GM18505 (cell line): Measurements from ENCODE around the gene FBXO30.

Source experiments
- ATAC-seq: cut with Tn5 transposase; IDR thresholded peaks from one replicate; pipeline ENCODE4 v1.9.1; 2021; ENCODE audit not compliant: unreplicated experiment
- POLR2A ChIP-seq: IDR thresholded peaks from 4 replicates; pipeline ENCODE4 v1.6.1; 2011; ENCODE audit warnings: borderline replicate concordance; ENCODE audit not compliant: insufficient read depth, insufficient read length; ENCODE audit errors: extremely low read depth

The FBXO30 gene, protein sequence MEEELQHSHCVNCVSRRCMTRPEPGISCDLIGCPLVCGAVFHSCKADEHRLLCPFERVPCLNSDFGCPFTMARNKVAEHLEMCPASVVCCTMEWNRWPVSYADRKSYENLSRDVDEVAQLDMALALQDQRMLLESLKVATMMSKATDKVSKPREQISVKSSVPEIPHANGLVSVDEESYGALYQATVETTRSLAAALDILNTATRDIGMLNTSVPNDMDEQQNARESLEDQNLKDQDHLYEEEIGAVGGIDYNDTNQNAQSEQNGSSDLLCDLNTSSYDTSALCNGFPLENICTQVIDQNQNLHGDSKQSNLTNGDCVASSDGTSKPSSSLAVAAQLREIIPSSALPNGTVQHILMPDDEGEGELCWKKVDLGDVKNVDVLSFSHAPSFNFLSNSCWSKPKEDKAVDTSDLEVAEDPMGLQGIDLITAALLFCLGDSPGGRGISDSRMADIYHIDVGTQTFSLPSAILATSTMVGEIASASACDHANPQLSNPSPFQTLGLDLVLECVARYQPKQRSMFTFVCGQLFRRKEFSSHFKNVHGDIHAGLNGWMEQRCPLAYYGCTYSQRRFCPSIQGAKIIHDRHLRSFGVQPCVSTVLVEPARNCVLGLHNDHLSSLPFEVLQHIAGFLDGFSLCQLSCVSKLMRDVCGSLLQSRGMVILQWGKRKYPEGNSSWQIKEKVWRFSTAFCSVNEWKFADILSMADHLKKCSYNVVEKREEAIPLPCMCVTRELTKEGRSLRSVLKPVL

DNA sequence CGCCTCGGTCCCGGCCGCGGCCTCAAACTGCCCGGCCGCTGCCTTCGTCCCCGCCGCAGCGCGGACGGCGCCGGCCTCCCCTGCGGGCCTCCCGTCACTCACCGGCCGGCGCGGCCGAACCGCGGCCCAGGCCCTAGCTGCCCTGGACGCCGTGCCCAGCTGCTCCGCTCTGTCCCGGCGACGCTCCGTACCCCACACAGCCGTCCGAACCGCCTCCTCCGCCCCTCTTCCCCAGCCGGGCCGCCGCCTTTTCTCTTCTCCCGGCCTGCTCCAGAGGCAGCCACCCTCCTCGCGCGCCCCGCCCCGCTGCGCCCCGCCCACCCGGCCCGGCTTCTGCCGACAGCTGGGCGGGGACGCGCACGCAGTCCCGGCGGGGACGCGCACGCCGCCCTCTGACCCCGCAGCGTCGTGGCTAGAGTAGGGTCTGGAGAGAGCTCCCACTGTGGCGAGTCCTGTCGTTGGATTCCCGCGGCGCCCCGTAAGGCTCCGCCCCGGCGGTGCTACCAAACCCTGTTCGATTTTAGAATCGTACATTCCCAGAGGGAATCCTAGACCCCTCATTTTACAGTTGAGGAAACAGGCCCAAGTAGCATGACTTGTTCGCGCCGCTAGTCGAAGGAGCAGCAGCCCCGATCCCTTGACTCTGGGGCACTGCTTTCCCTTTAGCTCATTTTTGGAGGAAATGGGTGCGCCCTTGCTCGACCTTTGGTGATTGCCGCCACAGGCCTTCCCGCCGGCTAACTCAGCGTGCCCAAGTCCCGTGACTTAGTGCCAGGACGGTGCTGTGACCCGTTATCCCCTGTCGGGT lies at the start of gene FBXO30:
Gene FBXO30 (minus strand): TSS at position 295 of the 808 bp plus-strand sequence. CDS start 8,390 bp downstream, outside the sequence.
- TF ChIP-seq POLR2A: peak; percentile 92

GRCh38 chr6:145863988-145864616 lies 49.5 kb upstream of the FBXO30 start:
- ATAC-seq: peak; percentile 57
- TF ChIP-seq POLR2A: no peak

More for the DNA sequence above, at the start of gene FBXO30:
- ATAC-seq: peak; percentile 80

DNA sequence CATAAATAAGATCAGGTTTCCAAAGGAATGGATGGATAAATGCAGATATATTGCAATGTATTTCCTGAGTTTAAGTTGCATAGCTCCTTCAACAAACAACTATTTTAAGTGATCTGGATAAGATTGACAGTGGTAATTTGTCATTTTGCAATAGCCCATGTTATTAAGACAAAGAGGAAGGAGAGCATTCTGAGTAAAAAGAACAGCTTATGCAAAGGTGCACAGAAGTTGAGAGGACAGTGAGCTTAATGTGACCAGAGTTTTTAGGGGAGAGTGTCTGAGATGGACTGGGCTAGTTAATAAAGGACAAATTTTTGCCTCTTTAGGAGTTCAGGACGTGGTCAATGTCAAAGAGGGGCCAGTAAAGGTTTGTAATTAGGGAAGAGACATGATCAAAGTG lies 48.8 kb upstream of the FBXO30 start:
- no peak for ATAC-seq
- TF ChIP-seq POLR2A: no peak

DNA sequence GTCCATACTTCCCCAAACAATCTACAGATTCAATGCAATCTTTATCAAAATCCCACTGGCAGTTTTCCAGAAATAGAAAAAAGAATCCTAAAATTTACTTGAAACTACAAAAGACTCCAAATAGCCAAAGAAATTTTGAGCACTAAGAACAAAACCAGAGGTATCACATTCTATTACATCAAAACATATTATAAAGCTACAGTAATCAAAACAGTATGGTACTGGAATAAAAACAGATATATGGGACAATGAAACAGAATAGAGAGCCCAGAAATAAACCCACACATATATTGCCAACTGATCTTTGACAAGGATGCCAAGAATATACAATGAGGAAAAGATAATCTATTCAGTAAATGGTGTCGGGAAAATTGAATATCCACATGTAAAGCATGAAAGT lies 46.0 kb upstream of the FBXO30 start:
- no peak for ATAC-seq
- TF ChIP-seq POLR2A: no peak

DNA sequence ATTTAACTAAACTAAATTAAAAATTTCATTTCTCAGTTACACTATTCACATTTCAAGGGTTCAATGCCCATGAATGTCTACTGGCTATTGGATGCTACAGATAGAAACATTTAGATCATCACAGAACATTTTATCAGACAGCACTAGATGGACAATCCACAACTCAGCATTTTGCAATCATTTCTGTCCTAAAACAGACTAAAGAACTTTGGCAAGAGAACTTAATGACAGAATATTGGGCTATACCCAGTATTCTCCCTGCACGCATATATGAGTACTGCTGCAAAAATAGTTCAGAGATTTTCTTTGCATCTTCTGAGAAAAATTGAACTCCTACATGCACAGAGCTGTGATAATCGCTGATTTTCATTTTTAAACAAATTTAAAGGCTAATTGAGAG lies 36.1 kb upstream of the FBXO30 start:
- TF ChIP-seq POLR2A: no peak
- ATAC-seq: no peak

GRCh38 chr6:145848541-145848940 lies 33.9 kb upstream of the FBXO30 start:
- no peak for TF ChIP-seq POLR2A
- no peak for ATAC-seq

DNA sequence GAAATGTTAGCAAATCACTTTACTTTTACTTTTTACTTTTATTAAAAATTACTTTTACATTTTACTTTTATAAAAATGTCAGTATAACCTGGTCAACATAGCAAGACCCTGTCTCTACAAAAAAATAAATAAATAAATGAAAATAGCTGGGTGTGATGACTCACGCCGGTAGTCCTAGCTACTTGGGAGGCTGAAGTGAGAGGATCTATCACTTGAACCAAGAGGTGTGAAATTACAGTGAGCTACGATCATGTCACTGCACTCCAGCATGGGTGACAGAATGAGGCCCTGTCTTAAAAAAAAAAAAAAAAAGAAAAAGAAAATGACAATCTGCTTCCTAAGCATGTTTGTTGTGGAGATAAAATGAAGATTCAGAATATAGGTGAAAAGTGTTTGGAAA lies 31.0 kb upstream of the FBXO30 start:
- ATAC-seq: no peak
- no peak for TF ChIP-seq POLR2A

DNA sequence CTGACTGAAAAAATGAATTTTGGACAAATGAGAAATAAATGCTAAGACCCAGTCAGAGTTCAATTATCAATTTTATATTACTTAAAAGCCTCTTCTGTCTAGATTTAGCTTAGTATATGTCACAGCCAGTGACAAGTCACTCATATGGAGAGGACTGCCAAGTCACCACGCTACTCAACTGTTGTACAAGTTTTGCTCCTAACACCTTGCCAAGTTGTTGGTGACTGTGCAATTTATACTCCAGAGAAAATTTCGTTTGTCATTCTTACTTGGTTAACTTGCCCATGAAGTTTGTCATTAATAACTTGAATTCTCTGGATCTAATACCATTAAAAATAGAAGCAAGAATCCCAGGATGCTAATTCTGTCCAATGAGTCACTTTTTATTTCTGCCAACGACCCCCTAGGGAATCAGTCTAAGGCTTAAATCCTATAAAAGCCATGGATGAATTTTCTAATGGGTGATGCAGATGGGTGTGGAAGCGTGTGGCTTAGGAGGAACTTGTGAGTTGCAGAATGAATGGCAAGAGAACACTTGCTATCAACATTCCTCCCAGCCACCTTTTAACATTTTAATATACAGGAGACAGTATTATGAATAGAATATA lies 30.4 kb upstream of the FBXO30 start:
- ATAC-seq: no peak
- TF ChIP-seq POLR2A: no peak

DNA sequence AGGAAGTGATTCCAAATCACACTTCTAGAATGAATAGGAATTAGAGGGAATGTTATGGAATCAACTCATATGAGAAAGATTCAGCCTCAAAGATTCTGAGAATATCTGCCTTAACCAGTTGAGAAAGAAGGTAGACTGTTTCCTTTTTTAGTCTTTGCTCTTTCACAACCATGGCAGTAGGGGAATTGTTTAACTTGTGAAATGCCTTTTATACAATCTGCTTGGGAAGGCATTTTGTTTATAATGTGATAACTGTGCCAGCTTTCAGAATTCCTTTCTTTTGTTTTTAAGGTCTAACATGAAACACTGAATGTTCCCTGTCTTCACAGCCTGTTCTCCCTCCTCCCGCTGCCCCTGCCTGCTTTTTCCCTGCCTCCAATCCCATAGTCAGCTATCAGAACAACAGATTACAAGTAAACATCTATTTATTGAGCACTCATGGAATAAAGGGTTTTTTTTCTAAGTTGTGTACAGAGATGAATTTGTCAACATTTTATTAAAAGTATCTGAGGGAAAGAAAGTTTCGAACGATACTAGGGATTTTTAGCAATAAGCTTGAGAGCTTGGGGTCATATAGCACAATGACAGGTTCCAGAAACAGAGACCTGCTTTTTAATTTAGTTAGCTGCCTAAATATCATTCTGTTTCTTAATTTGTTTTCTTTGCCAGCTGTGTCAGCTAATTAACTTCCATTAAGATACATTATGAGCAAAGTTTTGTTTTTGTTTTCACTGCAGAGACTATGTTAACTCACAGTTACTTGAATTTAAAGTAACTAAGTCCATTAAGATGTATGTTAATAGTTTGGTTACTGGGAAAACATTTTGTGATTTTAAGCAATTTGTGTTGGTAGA lies 28.3 kb upstream of the FBXO30 start:
- no peak for ATAC-seq
- TF ChIP-seq POLR2A: no peak

- no peak for TF ChIP-seq POLR2A
- ATAC-seq: no peak
These were observed 27.1 kb upstream of the FBXO30 start for GRCh38 chr6:145841668-145842067.

DNA sequence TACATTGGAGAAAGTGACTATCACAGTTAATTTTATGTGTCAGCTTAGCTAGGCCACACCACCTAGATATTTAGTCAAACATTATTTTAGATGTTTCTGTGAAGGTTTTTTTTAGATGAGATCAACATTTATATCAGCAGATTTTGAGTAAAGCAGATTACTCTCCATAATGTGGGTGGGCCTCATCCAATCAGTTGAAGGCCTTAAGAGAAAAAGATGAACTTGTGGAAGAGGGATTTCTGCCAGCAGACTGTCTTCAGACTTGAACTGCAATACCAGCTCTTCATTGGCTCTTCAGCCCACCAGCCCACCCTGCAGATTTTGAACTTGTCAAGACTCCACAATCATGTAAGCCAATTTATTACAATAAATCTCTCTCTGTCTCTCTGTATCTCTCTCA lies 25.1 kb upstream of the FBXO30 start:
- no peak for ATAC-seq
- TF ChIP-seq POLR2A: no peak

DNA sequence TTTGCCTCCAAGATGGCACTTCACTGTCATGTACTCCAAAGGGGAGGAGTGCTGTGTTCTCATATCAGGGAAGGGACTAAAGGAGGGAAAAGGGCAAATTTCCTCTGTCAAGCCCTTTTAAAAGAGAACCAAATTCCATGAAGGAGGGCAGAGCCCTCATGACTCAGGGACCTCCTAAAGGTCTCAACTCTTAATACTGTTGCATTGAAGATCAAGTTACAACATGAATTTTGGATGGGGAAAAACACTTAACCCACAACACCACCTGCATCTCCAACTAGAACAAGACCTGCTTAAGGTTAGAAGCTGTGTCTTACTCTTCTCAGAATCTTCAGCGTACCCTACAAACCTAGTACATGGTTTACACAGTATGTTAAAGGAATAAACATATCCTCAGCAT lies 23.7 kb upstream of the FBXO30 start:
- no peak for TF ChIP-seq POLR2A
- no peak for ATAC-seq
